MM.1S (cell line): ENCODE measurements around the gene GADD45B.

Experiments used
- EZH2 ChIP-seq: fragments of 300-600 bp; sonication (generic); optimal IDR thresholded peaks from 2 replicates; pipeline ENCODE3; 2017; ENCODE audit warnings: low read depth, mild to moderate bottlenecking, antibody characterized with exemption, low read length, mixed read lengths
- EZH2phosphoT487 ChIP-seq: fragments of 300-600 bp; sonication (generic); IDR thresholded peaks from 2 replicates; pipeline ENCODE4 v1.6.1; 2018; ENCODE audit warnings: antibody characterized with exemption, low read length
- TF ChIP-seq, protein P1 (sequence below): fragments of 300-600 bp; sonication (generic); IDR thresholded peaks from 2 replicates; pipeline ENCODE4 v1.5.1; 2016; ENCODE audit warnings: antibody characterized with exemption, low read length, mixed read lengths

DNA sequence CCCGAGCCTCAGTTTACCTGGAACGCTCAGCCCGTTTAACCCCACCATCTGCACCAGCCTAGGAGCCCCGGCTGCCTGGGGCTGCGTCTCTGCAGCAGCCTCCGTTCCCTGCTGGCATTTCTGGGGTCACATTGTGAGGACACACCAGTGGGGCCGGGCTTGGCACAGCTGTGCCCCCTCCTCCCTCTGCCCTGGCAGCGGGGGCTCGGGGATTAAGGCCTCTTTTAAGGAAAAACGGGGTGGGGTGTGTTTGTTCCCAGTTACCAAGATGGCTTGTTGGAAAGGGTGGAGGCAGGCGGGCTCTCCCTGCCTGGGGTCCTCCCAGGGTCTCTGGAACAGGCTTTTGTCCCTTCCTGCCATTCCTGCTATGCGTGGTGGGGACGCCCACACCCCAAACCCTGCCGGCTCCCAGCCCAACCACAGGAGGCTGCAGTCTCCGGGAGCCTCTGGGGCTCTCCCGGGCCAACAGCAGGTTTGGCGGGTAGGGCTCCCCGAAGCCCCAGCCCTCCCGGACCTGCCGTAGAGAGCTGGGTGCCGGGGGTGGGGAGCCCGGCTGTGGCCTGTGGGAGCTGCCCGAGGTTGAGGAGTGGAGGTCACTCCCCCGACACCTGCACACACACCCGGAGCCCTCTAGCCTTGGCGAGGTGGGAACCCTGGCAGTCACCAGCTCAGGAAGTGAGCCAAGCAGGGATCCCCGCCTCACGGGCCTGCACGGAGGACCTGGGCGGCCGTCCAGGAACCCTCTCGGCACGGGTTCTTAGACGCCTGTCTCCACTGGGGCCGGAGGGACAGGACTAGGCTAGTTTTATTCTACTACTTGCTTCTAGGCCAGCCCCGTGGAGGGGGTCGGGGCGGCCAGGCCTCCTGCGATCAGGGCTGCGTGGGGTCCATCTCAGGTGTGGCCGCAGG, 36.9 kb downstream of the GADD45B start:
- TF ChIP-seq, protein P1, sequence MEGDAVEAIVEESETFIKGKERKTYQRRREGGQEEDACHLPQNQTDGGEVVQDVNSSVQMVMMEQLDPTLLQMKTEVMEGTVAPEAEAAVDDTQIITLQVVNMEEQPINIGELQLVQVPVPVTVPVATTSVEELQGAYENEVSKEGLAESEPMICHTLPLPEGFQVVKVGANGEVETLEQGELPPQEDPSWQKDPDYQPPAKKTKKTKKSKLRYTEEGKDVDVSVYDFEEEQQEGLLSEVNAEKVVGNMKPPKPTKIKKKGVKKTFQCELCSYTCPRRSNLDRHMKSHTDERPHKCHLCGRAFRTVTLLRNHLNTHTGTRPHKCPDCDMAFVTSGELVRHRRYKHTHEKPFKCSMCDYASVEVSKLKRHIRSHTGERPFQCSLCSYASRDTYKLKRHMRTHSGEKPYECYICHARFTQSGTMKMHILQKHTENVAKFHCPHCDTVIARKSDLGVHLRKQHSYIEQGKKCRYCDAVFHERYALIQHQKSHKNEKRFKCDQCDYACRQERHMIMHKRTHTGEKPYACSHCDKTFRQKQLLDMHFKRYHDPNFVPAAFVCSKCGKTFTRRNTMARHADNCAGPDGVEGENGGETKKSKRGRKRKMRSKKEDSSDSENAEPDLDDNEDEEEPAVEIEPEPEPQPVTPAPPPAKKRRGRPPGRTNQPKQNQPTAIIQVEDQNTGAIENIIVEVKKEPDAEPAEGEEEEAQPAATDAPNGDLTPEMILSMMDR = no peak
- TF ChIP-seq EZH2 = no peak
- TF ChIP-seq EZH2phosphoT487 = no peak
